DND-41 (cell line): ENCODE data around the gene CLIC1.

Experiments
- ATAC-seq: fragments of 200-7000 bp; cut with Tn5 transposase; 3 replicates; pipeline ENCODE4 v1.9.1; 2021; ENCODE audit warnings: low read depth; ENCODE audit not compliant: insufficient read depth
- DNase-seq: peaks from one replicate; pipeline ENCODE4 v3.0.0-alpha.2; 2020
- H2AFZ ChIP-seq: 2 replicates; pipeline ENCODE4 v1.6.0; 2012; ENCODE audit warnings: low read depth, low read length
- H3K27ac ChIP-seq: 2 replicates; pipeline ENCODE4 v1.5.1; 2012; ENCODE audit warnings: low read length, inconsistent platforms
- H3K27me3 ChIP-seq: fragments of 200-600 bp; sonication (generic); 2 replicates; pipeline ENCODE4 v1.6.0; 2012; ENCODE audit warnings: low read length, mild to moderate bottlenecking, inconsistent platforms; ENCODE audit not compliant: insufficient read depth, poor library complexity
- H3K36me3 ChIP-seq: 2 replicates; pipeline ENCODE4 v1.5.1; 2012; ENCODE audit warnings: low read length, inconsistent platforms; ENCODE audit not compliant: insufficient read depth
- H3K4me1 ChIP-seq: 2 replicates; pipeline ENCODE4 v1.5.1; 2012; ENCODE audit warnings: mild to moderate bottlenecking, low read length; ENCODE audit not compliant: insufficient read depth
- H3K4me2 ChIP-seq: 2 replicates; pipeline ENCODE4 v1.6.0; 2012; ENCODE audit warnings: mild to moderate bottlenecking, moderate library complexity, low read length, inconsistent platforms; ENCODE audit not compliant: insufficient read depth
- H3K4me3 ChIP-seq, 2 experiments: fragments of 200-600 bp in 1 of 2; shearing (Covaris generic) in 1 of 2; 2 replicates each; pipeline ENCODE4 v1.5.1; 2012 to 2016; ENCODE audit warnings: inconsistent platforms in 2 of 2, low read length in 2 of 2, mild to moderate bottlenecking in 2 of 2, low read depth in 1 of 2, moderate library complexity in 1 of 2
- H3K79me2 ChIP-seq: 2 replicates; pipeline ENCODE4 v1.6.0; 2012; ENCODE audit warnings: low read length, inconsistent platforms; ENCODE audit not compliant: insufficient read depth
- H3K9ac ChIP-seq: 2 replicates; pipeline ENCODE4 v1.6.0; 2012; ENCODE audit warnings: low read depth, mild to moderate bottlenecking, inconsistent platforms, low read length, moderate library complexity
- H3K9me3 ChIP-seq: 2 replicates; pipeline ENCODE4 v1.5.1; 2012; ENCODE audit warnings: low read length, moderate library complexity, mild to moderate bottlenecking, inconsistent platforms; ENCODE audit not compliant: insufficient read depth, severe bottlenecking
- H4K20me1 ChIP-seq: 2 replicates; pipeline ENCODE4 v1.6.0; 2012; ENCODE audit warnings: low read length; ENCODE audit not compliant: insufficient read depth
- CTCF ChIP-seq: IDR thresholded peaks from 2 replicates; pipeline ENCODE4 v1.5.1; 2012; ENCODE audit warnings: borderline replicate concordance, low read length, moderate library complexity, mild to moderate bottlenecking; ENCODE audit not compliant: poor library complexity, severe bottlenecking; ENCODE audit errors: extremely low read depth
- EZH2 ChIP-seq: IDR thresholded peaks from 3 replicates; pipeline ENCODE4 v1.6.1; 2012; ENCODE audit warnings: borderline replicate concordance, low read depth, mild to moderate bottlenecking, moderate library complexity, low read length, inconsistent platforms; ENCODE audit not compliant: severe bottlenecking

CLIC1 gene

GRCh38 chr6:31767096-31767645 lies 30.8 kb upstream of the CLIC1 start:
- DNase-seq (no peak), ATAC-seq (no peak)
- H3K27me3 ChIP-seq, result no peaks in the 10 kb centered on the region
- TF ChIP-seq EZH2 (no peak), CTCF (no peak)
- H3K4me2 ChIP-seq, result no peak overlapping the region
- H3K4me3 ChIP-seq, result no peak overlapping the region
- no peaks in the 10 kb centered on the region for H3K79me2 ChIP-seq
- H3K27ac ChIP-seq, result no peak overlapping the region
- H3K9me3 ChIP-seq, result no peaks in the 10 kb centered on the region
- no peak overlapping the region for H3K9ac ChIP-seq
- no peak overlapping the region for H2AFZ ChIP-seq
- H4K20me1 ChIP-seq, result peaks cover 4% of the 10 kb centered on the region; the same call in 1 of the 2 replicates
- peaks cover 4% of the 10 kb centered on the region; the same call in 1 of the 2 replicates for H3K4me1 ChIP-seq
- peaks cover 22% of the 10 kb centered on the region for H3K36me3 ChIP-seq

- Histone ChIP-seq H3K4me2 (no peak overlapping the region), H2AFZ (no peak overlapping the region), H3K79me2 (no peaks in the 10 kb centered on the region), H3K27ac (no peak overlapping the region), H3K4me1 (no peaks in the 10 kb centered on the region), H4K20me1 (peaks cover 4% of the 10 kb centered on the region; the same call in 1 of the 2 replicates), H3K27me3 (no peaks in the 10 kb centered on the region), H3K36me3 (peaks cover 32% of the 10 kb centered on the region), H3K4me3 (no peak overlapping the region), H3K9me3 (no peaks in the 10 kb centered on the region), H3K9ac (no peak overlapping the region)
- no peak for ATAC-seq
- DNase-seq, result no peak
- TF ChIP-seq EZH2 (no peak), CTCF (no peak)
These were observed 29.8 kb upstream of the CLIC1 start for GRCh38 chr6:31765910-31766794.

GRCh38 chr6:31765559-31765909 lies 29.2 kb upstream of the CLIC1 start:
- no peak overlapping the region for H3K9ac ChIP-seq
- H4K20me1 ChIP-seq, result peaks cover 4% of the 10 kb centered on the region; the same call in 1 of the 2 replicates
- H3K27me3 ChIP-seq, result no peaks in the 10 kb centered on the region
- ATAC-seq (0 out of 3 replicates have a peak, but pooled peaks have one; percentile 8), DNase-seq (no peak)
- H3K36me3 ChIP-seq, result peaks cover 38% of the 10 kb centered on the region
- H3K27ac ChIP-seq, result no peak overlapping the region
- TF ChIP-seq EZH2 (no peak), CTCF (no peak)
- no peak overlapping the region for H3K4me2 ChIP-seq
- H3K4me3 ChIP-seq, result no peak overlapping the region
- H3K4me1 ChIP-seq, result no peaks in the 10 kb centered on the region
- no peaks in the 10 kb centered on the region for H3K79me2 ChIP-seq
- H2AFZ ChIP-seq, result no peak overlapping the region
- no peaks in the 10 kb centered on the region for H3K9me3 ChIP-seq
